SK-N-SH (cell line): ENCODE results near the gene CFAP99. TPM values are rescaled to one million over a fixed set of nuclear protein-coding genes. Genes with fewer than 3 reads are reported as not detected.

ENCODE experiments used
- CTCF ChIA-PET: fragments of 300-600, 350-600 bp; formaldehyde crosslinking; extraction: SDS; loops from one replicate; lab custom pipeline; 2021; lab: Yijun Ruan, JAX
- POLR2A ChIA-PET: fragments of 350-600 bp; sonication (Branson Sonifier 250); formaldehyde crosslinking; extraction: SDS; loops from one replicate; lab custom pipeline; 2020; ENCODE audit warnings: antibody characterized with exemption, inconsistent platforms; lab: Yijun Ruan, JAX
- DNase-seq: peaks from one replicate; pipeline ENCODE4 v3.0.0; 2012
- H2AFZ ChIP-seq: fragments of 200-600 bp; sonication (generic); 2 replicates; pipeline ENCODE4 v1.8.1; 2016; ENCODE audit warnings: antibody characterized with exemption, mild to moderate bottlenecking, low read depth
- H3F3A ChIP-seq: fragments of 200-600 bp; sonication (generic); replicated peaks from 2 replicates; pipeline ENCODE3; 2016; ENCODE audit warnings: antibody characterized with exemption, mild to moderate bottlenecking; ENCODE audit not compliant: insufficient read depth
- H3K27ac ChIP-seq, 2 experiments: fragments of 200-500 bp in 1 of 2; fragments of 200-600 bp in 1 of 2; sonication (Bioruptor generic) in 1 of 2; sonication (generic), shearing (Covaris generic) in 1 of 2; 2 replicates each; pipeline versions ENCODE4 v1.5.1 to v1.6.1; 2014 to 2016; ENCODE audit warnings: low read depth in 2 of 2, inconsistent platforms in 1 of 2, low read length in 1 of 2, mild to moderate bottlenecking in 1 of 2, mixed read lengths in 1 of 2
- H3K27me3 ChIP-seq: fragments of 200-600 bp; sonication (generic), shearing (Covaris generic); 2 replicates; pipeline ENCODE4 v1.6.1; 2016; ENCODE audit warnings: mixed run types; ENCODE audit not compliant: insufficient read depth
- H3K36me3 ChIP-seq, 2 experiments: fragments of 200-500 bp in 1 of 2; fragments of 200-600 bp in 1 of 2; sonication (Bioruptor generic) in 1 of 2; sonication (generic) in 1 of 2; replicated peaks in 1 of 2; 2 replicates each; pipeline versions ENCODE3 to v1.5.1; 2014 to 2016; ENCODE audit warnings: low read length in 1 of 2, mild to moderate bottlenecking in 1 of 2; ENCODE audit not compliant: insufficient read depth in 2 of 2, control insufficient read depth in 1 of 2
- H3K4me1 ChIP-seq, 2 experiments: fragments of 200-500 bp in 1 of 2; fragments of 200-600 bp in 1 of 2; sonication (Bioruptor generic) in 1 of 2; sonication (generic), shearing (Covaris generic) in 1 of 2; 2 replicates each; pipeline versions ENCODE4 v1.5.1 to v1.6.1; 2014 to 2016; ENCODE audit warnings: low read depth in 1 of 2, low read length in 1 of 2, mixed run types in 1 of 2; ENCODE audit not compliant: insufficient read depth in 2 of 2, control insufficient read depth in 1 of 2
- H3K4me2 ChIP-seq: fragments of 200-600 bp; sonication (generic), shearing (Covaris generic); 2 replicates; pipeline ENCODE4 v1.6.1; 2017; ENCODE audit warnings: mixed run types
- H3K4me3 ChIP-seq, 2 experiments: fragments of 200-500 bp in 1 of 2; fragments of 200-600 bp in 1 of 2; sonication (Bioruptor generic) in 1 of 2; sonication (generic), shearing (Covaris generic) in 1 of 2; 2 replicates each; pipeline versions ENCODE4 v1.5.1 to v1.8.1; 2014 to 2016; ENCODE audit warnings: low read depth in 2 of 2, inconsistent platforms in 1 of 2, low read length in 1 of 2, mild to moderate bottlenecking in 1 of 2, mixed read lengths in 1 of 2, moderate library complexity in 1 of 2
- H3K79me2 ChIP-seq: fragments of 200-600 bp; sonication (generic); 2 replicates; pipeline ENCODE4 v1.8.1; 2017; ENCODE audit warnings: mild to moderate bottlenecking; ENCODE audit not compliant: insufficient read depth
- H3K9ac ChIP-seq: fragments of 200-600 bp; sonication (generic); 2 replicates; pipeline ENCODE4 v1.6.1; 2017; ENCODE audit warnings: mixed run types
- H3K9me2 ChIP-seq: fragments of 200-600 bp; sonication (generic); 2 replicates; pipeline ENCODE4 v1.6.1; 2017; ENCODE audit warnings: mixed run types
- H3K9me3 ChIP-seq: fragments of 200-600 bp; sonication (generic); 2 replicates; pipeline ENCODE4 v1.6.1; 2017; ENCODE audit warnings: mixed run types, mild to moderate bottlenecking, moderate library complexity
- H4K20me1 ChIP-seq: fragments of 200-600 bp; sonication (generic); 2 replicates; pipeline ENCODE4 v1.6.1; 2017; ENCODE audit warnings: mild to moderate bottlenecking, mixed run types; ENCODE audit not compliant: insufficient read depth
- CHD2 ChIP-seq: fragments of 150-350 bp; IDR thresholded peaks from 2 replicates; pipeline ENCODE4 v1.6.1; 2018; ENCODE audit warnings: low read length; ENCODE audit not compliant: partially characterized antibody
- ELF1 ChIP-seq: IDR thresholded peaks from 2 replicates; pipeline ENCODE4 v1.4.0; 2012
- FOXM1 ChIP-seq: IDR thresholded peaks from 2 replicates; pipeline ENCODE4 v1.4.0; 2012; ENCODE audit warnings: low read depth, mild to moderate bottlenecking
- MEF2A ChIP-seq: IDR thresholded peaks from 2 replicates; pipeline ENCODE4 v1.4.0; 2012; ENCODE audit warnings: low read depth, borderline replicate concordance
- MXI1 ChIP-seq: IDR thresholded peaks from 2 replicates; pipeline ENCODE4 v1.6.1; 2012; ENCODE audit warnings: mild to moderate bottlenecking, low read depth, low read length, improper control_type of control experiment
- PBX3 ChIP-seq: IDR thresholded peaks from 2 replicates; pipeline ENCODE4; 2012
- RAD21 ChIP-seq: IDR thresholded peaks from 2 replicates; pipeline ENCODE4 v1.6.1; 2012; ENCODE audit warnings: mild to moderate bottlenecking, low read length
- RCOR1 ChIP-seq: fragments of 150-350 bp; IDR thresholded peaks from 2 replicates; pipeline ENCODE4 v1.6.1; 2017; ENCODE audit warnings: antibody characterized with exemption, low read length
- TAF1 ChIP-seq: IDR thresholded peaks from 2 replicates; pipeline ENCODE4 v1.6.1; 2012; ENCODE audit warnings: low read depth, mild to moderate bottlenecking, low read length, moderate library complexity, borderline replicate concordance
- TEAD4 ChIP-seq: IDR thresholded peaks from 2 replicates; pipeline ENCODE4 v1.4.0; 2012; ENCODE audit warnings: mild to moderate bottlenecking, borderline replicate concordance; ENCODE audit not compliant: insufficient read depth
- USF2 ChIP-seq: fragments of 150-350 bp; IDR thresholded peaks from 2 replicates; pipeline ENCODE4 v1.6.1; 2017; ENCODE audit warnings: antibody characterized with exemption, low read length, low read depth, borderline replicate concordance
- YY1 ChIP-seq: IDR thresholded peaks from 2 replicates; pipeline ENCODE4 v1.4.0; 2012; ENCODE audit warnings: low read depth, mild to moderate bottlenecking
- WGBS: methylation state at CpG from one replicate; pipeline ENCODE4 v1.1.6; 2017; ENCODE audit warnings: low lambda C conversion rate; 5-methylcytosine and 5-hydroxymethylcytosine counted together
- polyA plus RNA-seq, 3 experiments: library from polyadenylated mRNA; depleted of rRNA; stranded (reverse); fragments of >200 nt; gene quantifications; 2 replicates each; pipeline ENCODE4 v1.2.3, GENCODE V29; 2012
- TF ChIP-seq, protein P1 (sequence below): fragments of 150-350 bp; IDR thresholded peaks from 2 replicates; pipeline ENCODE4 v1.6.1; 2016; ENCODE audit warnings: mild to moderate bottlenecking, low read depth, low read length
- TF ChIP-seq, protein P2 (sequence below): IDR thresholded peaks from 2 replicates; pipeline ENCODE4 v1.4.0; 2012; ENCODE audit warnings: low read depth
- TF ChIP-seq, protein P3 (sequence below): IDR thresholded peaks from 2 replicates; pipeline ENCODE4 v1.4.0; 2012; ENCODE audit warnings: low read depth, borderline replicate concordance

CFAP99 gene
- polyA plus RNA-seq, 1 of the 3 experiments (the other 2 are of a cell fraction) = 0.13 TPM

- Histone ChIP-seq H3K4me1 (peaks cover 0 to 9% of the 10 kb centered on the region in 2 experiments; a peak in 1 of 4 replicates), H3K4me2 (no peak overlapping the region), H2AFZ (no peak overlapping the region), H3K9me3 (no peaks in the 10 kb centered on the region), H4K20me1 (peaks cover 40% of the 10 kb centered on the region), H3K36me3 (peaks cover 45 to 58% of the 10 kb centered on the region in 2 experiments), H3K27me3 (no peaks in the 10 kb centered on the region), H3K27ac (no peak overlapping the region), H3K79me2 (peaks cover 92% of the 10 kb centered on the region), H3K9me2 (no peaks in the 10 kb centered on the region), H3F3A (peaks cover 15% of the 10 kb centered on the region), H3K4me3 (no peak overlapping the region), H3K9ac (no peak overlapping the region)
- ChIA-PET CTCF (interaction anchor here (0.8 to 1.2 kb wide), 3 partner anchors 35 to 278 kb away, joined by 3 read pairs; no protein-coding TSS in a partner anchor), POLR2A (no interaction called here)
- TF ChIP-seq, protein P1, sequence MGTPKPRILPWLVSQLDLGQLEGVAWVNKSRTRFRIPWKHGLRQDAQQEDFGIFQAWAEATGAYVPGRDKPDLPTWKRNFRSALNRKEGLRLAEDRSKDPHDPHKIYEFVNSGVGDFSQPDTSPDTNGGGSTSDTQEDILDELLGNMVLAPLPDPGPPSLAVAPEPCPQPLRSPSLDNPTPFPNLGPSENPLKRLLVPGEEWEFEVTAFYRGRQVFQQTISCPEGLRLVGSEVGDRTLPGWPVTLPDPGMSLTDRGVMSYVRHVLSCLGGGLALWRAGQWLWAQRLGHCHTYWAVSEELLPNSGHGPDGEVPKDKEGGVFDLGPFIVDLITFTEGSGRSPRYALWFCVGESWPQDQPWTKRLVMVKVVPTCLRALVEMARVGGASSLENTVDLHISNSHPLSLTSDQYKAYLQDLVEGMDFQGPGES = no peak
- TF ChIP-seq, protein P2, sequence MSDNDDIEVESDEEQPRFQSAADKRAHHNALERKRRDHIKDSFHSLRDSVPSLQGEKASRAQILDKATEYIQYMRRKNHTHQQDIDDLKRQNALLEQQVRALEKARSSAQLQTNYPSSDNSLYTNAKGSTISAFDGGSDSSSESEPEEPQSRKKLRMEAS = no peak
- no peak for TF ChIP-seq MXI1
- no peak for TF ChIP-seq PBX3
- TF ChIP-seq TAF1 = no peak
- TF ChIP-seq USF2 = no peak
- no peak for TF ChIP-seq YY1
- no peak for TF ChIP-seq MEF2A
- no peak for TF ChIP-seq CHD2
- no peak for TF ChIP-seq ELF1
- TF ChIP-seq TEAD4 = no peak
- no peak for TF ChIP-seq RCOR1
- no peak for TF ChIP-seq FOXM1
- no peak for TF ChIP-seq RAD21
- TF ChIP-seq, protein P3, sequence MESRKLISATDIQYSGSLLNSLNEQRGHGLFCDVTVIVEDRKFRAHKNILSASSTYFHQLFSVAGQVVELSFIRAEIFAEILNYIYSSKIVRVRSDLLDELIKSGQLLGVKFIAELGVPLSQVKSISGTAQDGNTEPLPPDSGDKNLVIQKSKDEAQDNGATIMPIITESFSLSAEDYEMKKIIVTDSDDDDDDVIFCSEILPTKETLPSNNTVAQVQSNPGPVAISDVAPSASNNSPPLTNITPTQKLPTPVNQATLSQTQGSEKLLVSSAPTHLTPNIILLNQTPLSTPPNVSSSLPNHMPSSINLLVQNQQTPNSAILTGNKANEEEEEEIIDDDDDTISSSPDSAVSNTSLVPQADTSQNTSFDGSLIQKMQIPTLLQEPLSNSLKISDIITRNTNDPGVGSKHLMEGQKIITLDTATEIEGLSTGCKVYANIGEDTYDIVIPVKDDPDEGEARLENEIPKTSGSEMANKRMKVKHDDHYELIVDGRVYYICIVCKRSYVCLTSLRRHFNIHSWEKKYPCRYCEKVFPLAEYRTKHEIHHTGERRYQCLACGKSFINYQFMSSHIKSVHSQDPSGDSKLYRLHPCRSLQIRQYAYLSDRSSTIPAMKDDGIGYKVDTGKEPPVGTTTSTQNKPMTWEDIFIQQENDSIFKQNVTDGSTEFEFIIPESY = no peak
- WGBS = 95% methylated on average over 9 of the region's 9 CpGs
- no peak for DNase-seq
Observed at GRCh38 chr4:2497931-2498330, 79.2 kb downstream of the CFAP99 start.
